Lower leg skin (tissue), 4 donors: ENCODE data around the gene CDKAL1. TPM values are rescaled to one million over a fixed set of nuclear protein-coding genes. Genes with fewer than 3 reads are reported as not detected.
"Not testable (repeated sequence)": the region's sequence is repeated elsewhere in the genome, so short reads cannot be mapped to it uniquely, and the experiment has no call there.

Source experiments
- DNase-seq, 2 donors: peaks; one replicate each; pipeline ENCODE4 v3.0.0-alpha.2; 2019; ENCODE audit warnings: low spot score in 2 of 2
- H3K4me3 ChIP-seq: fragments of 200-600 bp; sonication (generic); 2 replicates; pipeline ENCODE4 v1.5.1; 2017; ENCODE audit warnings: mild to moderate bottlenecking, low read depth; ENCODE audit not compliant: poor library complexity, severe bottlenecking
- CTCF ChIP-seq, 3 donors: fragments of 450-650 bp; IDR thresholded peaks; one replicate each; pipeline ENCODE4 v1.5.1; 2016; ENCODE audit warnings: antibody characterized with exemption in 3 of 3, mild to moderate bottlenecking in 3 of 3, moderate library complexity in 2 of 3
- POLR2A ChIP-seq, 2 donors: fragments of 450-650 bp; IDR thresholded peaks; one replicate each; pipeline ENCODE4 v1.6.1; 2016 to 2017; ENCODE audit warnings: antibody characterized with exemption in 2 of 2, mild to moderate bottlenecking in 1 of 2, moderate library complexity in 1 of 2
- WGBS, 2 donors: methylation state at CpG; one replicate each; pipeline ENCODE4 v1.1.5; 2018; 5-methylcytosine and 5-hydroxymethylcytosine counted together
- intact Hi-C: fragments of 100-400 bp; cut with DNase I; formaldehyde crosslinking; loops from one replicate; pipeline ENCODE4 v1.15.0; 2023; ENCODE audit warnings: low total_unique reads
- total RNA-seq, 4 donors: library from RNA; depleted of rRNA; stranded (reverse); fragments of >200 nt; gene quantifications; one replicate each; pipeline ENCODE4 v1.1.0, GENCODE V29; 2016

Gene CDKAL1
- total RNA-seq, 4 donors from 2014 or later, result 10.3 to 18.0 (median 11.6) TPM

DNA sequence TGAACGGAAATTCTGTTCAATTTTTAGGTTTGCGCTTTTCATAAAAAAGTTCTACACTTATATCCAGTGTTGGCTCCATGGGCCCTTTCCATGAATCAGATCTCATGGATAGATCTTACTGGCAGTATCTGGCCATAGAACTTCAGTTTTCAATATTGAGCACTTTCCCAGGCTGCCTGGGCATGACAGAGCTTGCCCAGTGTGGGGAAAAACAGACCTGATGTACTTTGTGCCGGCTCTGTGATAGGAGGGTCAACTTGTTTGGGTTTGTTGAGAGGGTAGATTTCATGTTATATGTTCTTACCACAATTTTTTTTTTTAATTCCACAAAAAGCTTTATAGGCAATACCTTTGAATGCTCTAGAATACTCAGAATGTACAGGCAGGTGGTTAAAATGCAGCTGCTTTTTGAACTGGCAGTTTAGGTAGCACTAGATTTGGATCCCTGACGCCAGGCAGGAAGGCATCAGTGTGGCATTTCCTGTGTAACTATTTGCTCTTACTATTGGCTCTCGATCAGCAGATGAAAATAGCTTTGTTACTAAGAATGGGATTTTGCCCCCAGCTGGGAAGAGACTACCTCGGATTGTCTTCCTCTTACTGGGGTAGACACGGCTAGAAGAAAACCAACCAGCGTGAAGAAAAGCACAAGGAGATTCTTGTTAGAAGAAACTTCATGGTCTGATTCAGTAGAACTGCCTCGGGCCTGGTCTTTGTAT, 654.4 kb downstream of the CDKAL1 start:
- WGBS, 2 donors, result 47 to 49% methylated on average over 9 of the region's 9 CpGs
- intact Hi-C loops, result no loop called here
- TF ChIP-seq POLR2A (IDR thresholded peaks at IDR 0.05) (no peak), CTCF (IDR thresholded peaks at IDR 0.05) (no peak)
- no peak overlapping the region for H3K4me3 ChIP-seq
- no peak for DNase-seq

DNA sequence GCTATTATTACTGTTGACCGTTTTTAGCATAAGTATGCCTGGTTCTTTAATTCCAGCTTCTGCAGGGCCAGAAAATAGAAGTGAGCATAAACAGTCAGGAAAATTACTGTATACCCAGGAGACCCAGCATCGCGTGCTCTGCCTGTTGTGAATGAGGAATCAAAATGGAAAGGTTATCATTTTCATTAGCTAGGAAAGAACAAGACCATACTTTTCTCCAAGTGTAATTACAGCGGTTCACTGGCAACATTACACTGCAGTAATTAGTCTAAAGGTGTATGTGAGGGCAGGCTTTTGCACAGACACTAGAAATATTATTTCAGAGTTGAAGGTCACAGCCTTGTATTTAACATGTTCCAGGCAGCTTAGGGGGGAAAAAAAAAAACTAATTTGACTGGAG, 655.5 kb downstream of the CDKAL1 start:
- no peak for TF ChIP-seq POLR2A (IDR thresholded peaks at IDR 0.05)
- TF ChIP-seq CTCF (IDR thresholded peaks at IDR 0.05), result no peak
- no peak overlapping the region for H3K4me3 ChIP-seq
- DNase-seq, result no peak
- 74 to 81% methylated on average over 4 of the region's 4 CpGs for WGBS, 2 donors
- intact Hi-C loops, result no loop called here

GRCh38 chr6:21190701-21191100, 656.4 kb downstream of the CDKAL1 start:
- no peak for DNase-seq
- intact Hi-C loops, result no loop called here
- 70 to 71% methylated on average over 2 of the region's 2 CpGs for WGBS, 2 donors
- no peak for TF ChIP-seq POLR2A (IDR thresholded peaks at IDR 0.05)
- TF ChIP-seq CTCF (IDR thresholded peaks at IDR 0.05), result no peak
- H3K4me3 ChIP-seq, result no peak overlapping the region

DNA sequence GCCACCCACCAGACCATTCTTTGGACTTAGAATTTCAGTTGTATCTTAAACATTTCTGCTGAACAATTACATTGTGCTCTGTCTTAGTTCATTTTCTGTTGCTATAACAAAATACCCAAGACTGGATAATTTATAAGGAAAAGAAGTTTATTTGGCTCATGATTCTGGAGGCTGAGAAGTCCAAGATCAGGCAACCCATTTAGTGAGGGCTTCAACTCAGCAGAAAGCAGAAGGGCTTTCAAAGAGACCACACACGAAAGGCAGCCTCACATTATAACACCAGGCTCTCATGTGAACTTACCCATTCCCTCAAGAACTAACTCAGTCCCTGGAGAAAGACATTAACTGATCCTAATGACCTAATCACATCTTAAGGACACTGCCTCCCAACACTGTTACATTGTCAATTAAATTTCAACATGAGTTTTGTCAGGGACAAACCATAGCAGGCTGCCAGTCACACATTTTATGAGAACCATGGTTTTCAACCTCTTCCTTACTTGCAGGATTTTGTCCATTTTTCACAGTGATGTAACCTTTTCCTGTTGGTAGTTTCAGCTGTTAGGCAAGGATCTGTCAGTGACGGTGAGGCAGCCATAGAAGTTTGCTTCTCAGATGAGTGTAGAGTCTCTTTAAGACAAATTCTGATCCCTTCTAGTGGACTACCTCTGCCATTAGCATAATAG, 659.7 kb downstream of the CDKAL1 start:
- 90 to 95% methylated on average over 2 of the region's 2 CpGs for WGBS, 2 donors
- H3K4me3 ChIP-seq, result no peak overlapping the region
- TF ChIP-seq POLR2A (IDR thresholded peaks at IDR 0.05) (no peak), CTCF (IDR thresholded peaks at IDR 0.05) (no peak)
- no peak for DNase-seq
- intact Hi-C loops, result no loop called here

- intact Hi-C loops, H3K4me3 ChIP-seq, DNase-seq: not testable (repeated sequence)
- WGBS, 2 donors, result 97 to 98% methylated on average over 7 of the region's 7 CpGs
These were observed 661.0 kb downstream of the CDKAL1 start for GRCh38 chr6:21195301-21195700.

DNA sequence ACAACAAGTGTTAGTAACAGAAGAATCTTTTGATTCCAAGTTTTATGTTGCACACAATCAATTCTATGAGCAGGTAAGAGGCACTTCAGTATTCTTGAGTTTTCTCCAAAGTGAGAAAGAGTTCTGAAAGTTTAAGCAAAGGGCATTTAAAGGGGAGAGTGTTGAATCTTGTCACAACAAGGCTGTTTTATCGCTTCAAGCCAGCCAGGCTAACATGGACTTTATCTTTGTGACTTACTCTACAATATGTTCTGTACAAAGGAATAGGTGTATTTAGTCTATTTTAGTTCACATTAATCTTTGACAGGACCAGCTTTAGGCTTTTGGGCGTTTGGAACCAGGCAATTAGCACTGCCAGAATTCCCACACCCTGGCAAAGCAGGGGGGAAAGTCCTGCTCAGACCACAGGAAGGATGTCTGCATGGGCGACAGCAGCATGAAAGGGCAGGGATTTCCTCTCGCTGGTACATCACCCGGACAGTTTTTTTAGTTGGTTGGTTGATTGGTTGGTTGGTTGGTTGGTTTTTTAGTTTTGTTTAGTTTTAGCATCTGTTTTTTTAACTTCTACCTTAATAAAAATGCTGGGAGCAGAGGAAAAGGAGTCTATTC, 663.9 kb downstream of the CDKAL1 start:
- TF ChIP-seq CTCF (IDR thresholded peaks at IDR 0.05) (no peak), POLR2A (IDR thresholded peaks at IDR 0.05) (no peak)
- DNase-seq, result no peak
- H3K4me3 ChIP-seq, result no peak overlapping the region
- intact Hi-C loops, result no loop called here
- WGBS, 2 donors, result 80% methylated on average over 5 of the region's 5 CpGs
